Astrocyte of the cerebellum (primary cell): ENCODE results near the gene GMNN.

Experiments used
- DNase-seq: peaks from one replicate; pipeline ENCODE4 v3.0.0-alpha.2; 2011; ENCODE audit warnings: low read depth
- H3K4me3 ChIP-seq: 2 replicates; pipeline ENCODE4 v1.5.1; 2011; ENCODE audit warnings: mild to moderate bottlenecking, low read depth, low read length, moderate library complexity
- CTCF ChIP-seq: IDR thresholded peaks from 2 replicates; pipeline ENCODE4 v1.5.1; 2012; ENCODE audit warnings: low read length, low read depth, moderate library complexity, mild to moderate bottlenecking; ENCODE audit errors: missing control alignments
- in situ Hi-C: cut with HindIII; loops from 2 replicates; pipeline ENCODE4 v1.10.0; 2017; ENCODE audit warnings: low sequenced_read_pairs

Gene GMNN

GRCh38 chr6:24825130-24825630 is 50.4 kb downstream of the GMNN start:
- no peak for TF ChIP-seq CTCF
- in situ Hi-C loops = no loop called here
- DNase-seq = no peak

GRCh38 chr6:24827162-24827561 is 52.4 kb downstream of the GMNN start:
- DNase-seq = no peak
- in situ Hi-C loops = no loop called here

More at GRCh38 chr6:24825130-24825630, 50.4 kb downstream of the GMNN start:
- no peak overlapping the region for H3K4me3 ChIP-seq

GRCh38 chr6:24827970-24828369 is 53.2 kb downstream of the GMNN start:
- no peak for DNase-seq
- H3K4me3 ChIP-seq = no peak overlapping the region
- in situ Hi-C loops = no loop called here
- no peak for TF ChIP-seq CTCF

More at GRCh38 chr6:24827162-24827561, 52.4 kb downstream of the GMNN start:
- no peak for TF ChIP-seq CTCF
- H3K4me3 ChIP-seq = no peak overlapping the region

GRCh38 chr6:24829657-24830056 is 54.9 kb downstream of the GMNN start:
- in situ Hi-C loops = no loop called here
- TF ChIP-seq CTCF = no peak
- H3K4me3 ChIP-seq = no peak overlapping the region
- no peak for DNase-seq

- in situ Hi-C loops = no loop called here
- no peak for TF ChIP-seq CTCF
- no peak overlapping the region for H3K4me3 ChIP-seq
- DNase-seq = peak; percentile 11
Measured at GRCh38 chr6:24831771-24832716, 57.3 kb downstream of the GMNN start.

GRCh38 chr6:24832794-24833193 is 58.1 kb downstream of the GMNN start:
- TF ChIP-seq CTCF = no peak
- in situ Hi-C loops = no loop called here
- DNase-seq = no peak
- H3K4me3 ChIP-seq = no peak overlapping the region
